Tibial nerve (tissue), 4 donors: ENCODE data around the gene ELOB.

ENCODE experiments used
- EP300 ChIP-seq, 2 donors: sonication (generic); formaldehyde crosslinking; IDR thresholded peaks; one replicate each; pipeline ENCODE4 v1.6.1; 2017; ENCODE audit warnings: antibody characterized with exemption in 2 of 2, mild to moderate bottlenecking in 1 of 2
- POLR2A ChIP-seq, 2 donors: fragments of 450-650 bp; IDR thresholded peaks; one replicate each; pipeline ENCODE4 v1.6.1; 2017; ENCODE audit warnings: antibody characterized with exemption in 2 of 2, mild to moderate bottlenecking in 2 of 2, moderate library complexity in 2 of 2
- TF ChIP-seq, protein P1 (sequence below), 5 experiments: fragments of 200-600 bp in 3 of 5; fragments of 450-650 bp in 2 of 5; sonication (generic) in 3 of 5; IDR thresholded peaks; one replicate each; pipeline ENCODE4 v1.5.1; 2016 to 2019; ENCODE audit warnings: antibody characterized with exemption in 5 of 5, mild to moderate bottlenecking in 3 of 5, moderate library complexity in 2 of 5

DNA sequence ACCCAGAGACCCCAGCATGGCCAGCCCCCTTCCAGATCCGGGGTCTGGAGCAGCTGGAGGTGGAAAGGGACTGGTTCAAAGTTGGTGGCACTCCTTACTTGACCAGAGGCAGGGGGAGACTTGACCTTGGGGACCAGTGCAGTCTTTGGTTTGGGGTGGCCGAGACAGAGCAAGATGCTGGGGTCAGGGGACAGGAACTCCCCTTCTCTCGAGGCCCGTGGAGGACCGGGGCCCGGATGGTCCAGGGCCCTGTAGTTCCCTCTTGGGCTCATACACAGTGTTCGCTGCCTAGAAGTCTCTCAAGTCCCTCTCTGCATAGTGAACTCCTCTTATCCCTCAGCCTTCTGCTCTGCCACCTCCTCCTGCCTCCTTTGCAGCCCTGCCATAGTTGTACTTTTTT is 10.9 kb upstream of the ELOB start:
- TF ChIP-seq, protein P1, sequence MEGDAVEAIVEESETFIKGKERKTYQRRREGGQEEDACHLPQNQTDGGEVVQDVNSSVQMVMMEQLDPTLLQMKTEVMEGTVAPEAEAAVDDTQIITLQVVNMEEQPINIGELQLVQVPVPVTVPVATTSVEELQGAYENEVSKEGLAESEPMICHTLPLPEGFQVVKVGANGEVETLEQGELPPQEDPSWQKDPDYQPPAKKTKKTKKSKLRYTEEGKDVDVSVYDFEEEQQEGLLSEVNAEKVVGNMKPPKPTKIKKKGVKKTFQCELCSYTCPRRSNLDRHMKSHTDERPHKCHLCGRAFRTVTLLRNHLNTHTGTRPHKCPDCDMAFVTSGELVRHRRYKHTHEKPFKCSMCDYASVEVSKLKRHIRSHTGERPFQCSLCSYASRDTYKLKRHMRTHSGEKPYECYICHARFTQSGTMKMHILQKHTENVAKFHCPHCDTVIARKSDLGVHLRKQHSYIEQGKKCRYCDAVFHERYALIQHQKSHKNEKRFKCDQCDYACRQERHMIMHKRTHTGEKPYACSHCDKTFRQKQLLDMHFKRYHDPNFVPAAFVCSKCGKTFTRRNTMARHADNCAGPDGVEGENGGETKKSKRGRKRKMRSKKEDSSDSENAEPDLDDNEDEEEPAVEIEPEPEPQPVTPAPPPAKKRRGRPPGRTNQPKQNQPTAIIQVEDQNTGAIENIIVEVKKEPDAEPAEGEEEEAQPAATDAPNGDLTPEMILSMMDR (IDR thresholded peaks at IDR 0.05) = no peak
- TF ChIP-seq POLR2A (IDR thresholded peaks at IDR 0.05) = no peak
- TF ChIP-seq EP300 (IDR thresholded peaks at IDR 0.05) = no peak
